ENCODE measurements around the gene LMTK2.

The LMTK2 gene

DNA sequence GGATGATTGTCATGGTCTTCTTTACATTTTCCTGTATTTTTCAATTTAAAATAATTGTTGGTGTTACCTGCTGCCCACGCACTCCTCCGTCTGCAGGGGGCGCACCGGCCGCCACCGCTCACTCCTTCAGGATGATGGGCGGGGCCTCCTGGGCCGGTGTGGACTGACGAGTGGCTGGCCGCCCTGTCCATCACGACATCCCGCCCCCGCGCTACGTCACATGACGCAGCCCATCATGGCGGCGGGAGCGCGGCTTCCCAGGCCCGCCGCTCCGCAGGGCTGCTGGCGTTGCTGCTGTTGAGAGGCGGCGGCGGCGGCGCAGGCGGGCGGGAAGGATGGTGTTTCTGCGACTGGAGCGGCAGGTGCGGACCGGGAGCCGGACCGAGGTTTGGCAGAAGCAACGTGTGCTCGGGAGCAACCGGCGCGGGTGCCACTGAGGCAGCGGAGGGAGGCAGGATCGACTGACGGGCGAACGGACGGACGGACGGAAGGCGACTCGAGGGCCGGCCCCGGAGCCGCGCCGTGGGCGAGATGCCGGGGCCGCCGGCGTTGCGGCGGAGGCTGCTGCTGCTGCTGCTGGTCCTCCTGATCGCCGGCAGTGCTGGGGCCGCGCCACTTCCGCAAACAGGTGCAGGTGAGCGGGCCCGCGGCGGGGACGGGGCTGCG, at the start of gene LMTK2:
TSS of gene LMTK2 (plus strand) at position 216 of the 666 bp plus-strand sequence. CDS start at position 532, 316 bp downstream.
- peak; percentile 88 to 99 (median 96) for DNase-seq (ENCODE audit: low read depth in 3 of 3, low spot score in 1 of 3)

DNA sequence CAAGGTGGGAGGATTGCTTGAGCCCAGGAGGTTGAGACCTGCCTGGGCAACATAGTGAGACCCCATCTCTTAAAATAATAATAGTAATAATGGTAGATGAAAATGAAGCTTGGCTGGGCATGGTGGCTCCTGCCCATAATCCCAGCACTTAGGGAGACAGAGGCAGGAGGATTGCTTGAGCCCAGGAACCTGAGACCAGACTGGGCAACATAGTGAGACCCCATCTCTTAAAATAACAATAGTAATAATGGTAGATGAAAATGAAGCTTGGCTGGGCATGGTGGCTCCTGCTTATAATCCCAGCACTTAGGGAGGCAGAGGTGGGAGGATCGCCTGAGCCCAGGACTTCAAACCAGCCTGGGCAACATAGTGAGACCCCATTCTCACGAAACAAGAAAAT, 49.5 kb upstream of the LMTK2 start:
- DNase-seq (ENCODE audit: low read depth in 3 of 3, low spot score in 1 of 3) = no peak

DNA sequence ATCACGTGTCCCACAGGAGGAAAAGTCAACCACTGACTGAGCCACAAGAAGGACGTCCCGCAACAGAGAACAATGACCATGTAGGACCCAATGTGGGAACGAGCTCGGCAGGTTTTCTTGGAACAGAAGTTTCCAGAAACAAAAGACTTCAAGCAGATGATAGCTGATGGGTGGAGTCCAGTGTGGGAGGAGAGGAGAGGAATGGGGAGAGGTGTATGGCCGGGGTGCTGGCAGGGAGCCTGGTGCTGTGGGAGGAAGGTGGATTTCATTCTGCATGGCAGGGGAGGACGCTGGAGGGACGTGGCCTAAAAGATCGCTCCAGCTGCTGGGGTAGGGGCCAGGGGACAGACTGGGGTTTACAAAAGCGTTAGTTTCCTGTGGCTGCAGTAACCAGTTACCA, 48.5 kb upstream of the LMTK2 start:
- no peak for DNase-seq (ENCODE audit: low read depth in 3 of 3, low spot score in 1 of 3)

DNA sequence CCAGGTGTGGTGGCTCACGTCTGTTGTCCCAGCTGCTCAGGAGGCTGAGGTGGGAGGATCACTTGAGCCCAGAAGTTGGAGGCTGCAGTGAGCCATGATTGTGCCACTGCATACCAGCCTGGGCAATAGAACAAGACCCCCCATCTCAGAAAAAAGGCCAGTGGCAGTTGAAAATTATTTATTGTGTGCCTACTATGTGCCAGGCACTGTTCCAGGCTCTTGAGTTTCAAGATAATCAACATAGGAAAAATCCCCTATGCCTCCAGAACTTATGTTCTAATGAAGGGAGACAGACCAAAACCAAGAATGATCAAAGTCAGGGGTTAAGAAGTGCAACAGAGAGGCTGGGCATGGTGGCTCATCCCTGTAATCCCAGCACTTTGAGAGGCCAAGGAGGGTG, 42.4 kb upstream of the LMTK2 start:
- no peak for DNase-seq (ENCODE audit: low read depth in 3 of 3, low spot score in 1 of 3)

DNA sequence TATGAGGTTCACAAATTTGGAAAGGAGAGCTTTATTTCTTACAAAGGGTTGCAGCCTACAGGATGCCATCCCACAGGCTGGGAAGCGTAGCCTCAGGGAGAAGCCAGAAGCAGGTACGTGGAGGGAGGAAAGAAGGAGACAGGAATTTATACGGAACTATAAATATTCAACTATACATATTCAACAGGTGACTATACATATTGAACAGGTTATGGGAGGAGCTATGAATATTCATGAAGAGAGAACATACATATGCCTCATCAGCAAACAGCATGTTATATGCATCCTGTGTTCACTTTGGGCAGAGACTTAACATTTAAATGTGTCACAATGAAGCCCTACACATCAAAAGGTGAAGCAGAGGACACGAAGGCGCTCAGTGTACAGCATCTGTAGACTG, 40.5 kb upstream of the LMTK2 start:
- DNase-seq (ENCODE audit: low read depth in 3 of 3, low spot score in 1 of 3) = no peak

DNA sequence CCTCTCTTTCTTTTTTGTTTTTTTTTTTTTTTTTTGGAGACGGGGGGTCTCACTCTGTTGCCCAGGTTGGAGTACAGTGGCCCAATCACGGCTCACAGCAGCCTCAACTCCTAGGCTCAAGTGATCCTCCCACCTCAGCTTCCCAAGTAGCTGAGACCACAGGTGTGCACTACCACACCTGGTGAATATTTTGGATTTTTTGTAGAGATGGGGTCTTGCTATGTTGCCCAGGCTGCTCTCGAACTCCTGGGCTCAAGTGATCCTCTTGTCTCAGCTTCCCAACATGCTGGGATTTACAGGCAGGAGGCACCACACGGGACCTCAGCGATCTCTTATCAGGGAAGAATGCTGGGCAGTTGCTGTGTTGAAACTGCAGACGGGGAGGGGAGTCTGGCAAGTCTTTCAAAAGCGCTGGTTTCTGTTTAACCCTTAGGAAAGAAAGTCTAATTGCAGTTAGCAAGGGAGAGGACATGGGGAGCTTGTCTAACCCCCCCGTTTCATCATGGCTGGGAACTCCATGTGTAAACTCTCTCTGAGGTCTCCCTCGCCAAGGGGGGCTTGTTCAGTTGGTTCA, 39.6 kb upstream of the LMTK2 start:
- no peak for DNase-seq (ENCODE audit: low read depth in 3 of 3, low spot score in 1 of 3)

- DNase-seq (ENCODE audit: low read depth in 3 of 3, low spot score in 1 of 3) = no peak
These were observed 33.6 kb upstream of the LMTK2 start for GRCh38 chr7:98073047-98073446.

- no peak for DNase-seq (ENCODE audit: low read depth in 3 of 3, low spot score in 1 of 3)
These were observed 30.9 kb upstream of the LMTK2 start for GRCh38 chr7:98075801-98076200.

- no peak for DNase-seq (ENCODE audit: low read depth in 3 of 3, low spot score in 1 of 3)
These were observed 28.9 kb upstream of the LMTK2 start for GRCh38 chr7:98077762-98078161.

- DNase-seq (ENCODE audit: low read depth in 3 of 3, low spot score in 1 of 3) = no peak
These were observed 28.3 kb upstream of the LMTK2 start for GRCh38 chr7:98078197-98078870.

DNA sequence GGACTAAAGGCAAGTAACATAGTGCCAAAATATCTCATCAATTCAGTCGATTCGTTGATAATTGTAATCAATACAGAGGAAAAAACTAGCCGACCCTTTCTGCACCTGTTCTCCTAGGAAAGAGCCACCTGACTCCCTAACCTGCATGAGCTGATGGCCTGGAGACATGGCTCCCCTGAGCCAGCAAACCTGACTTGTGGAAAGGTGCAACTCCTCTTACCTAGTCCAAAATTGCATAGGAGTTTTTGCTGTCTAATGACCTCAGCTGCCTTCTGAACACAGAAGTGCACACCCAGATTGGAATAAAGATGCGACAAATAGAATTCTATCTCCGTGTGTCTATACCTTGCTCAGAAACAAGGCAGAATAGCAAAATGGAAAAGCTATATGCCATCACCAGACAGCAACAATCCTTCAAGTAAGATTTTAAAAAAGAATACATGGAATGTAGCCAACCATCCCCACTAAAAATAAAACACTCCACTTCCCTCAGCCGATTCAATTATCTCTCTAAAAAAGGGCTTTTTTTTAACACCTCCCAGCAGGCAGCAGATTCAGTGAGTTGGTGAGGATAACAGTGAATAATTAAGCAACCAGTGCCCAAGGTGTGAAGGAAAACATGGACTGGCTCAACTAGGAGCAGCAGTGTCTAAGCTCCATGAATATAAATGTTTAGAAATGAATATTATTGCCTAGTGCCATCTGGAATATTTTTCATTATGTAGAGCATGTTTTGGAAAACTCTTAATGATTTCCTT, 26.6 kb upstream of the LMTK2 start:
- no peak for DNase-seq (ENCODE audit: low read depth in 3 of 3, low spot score in 1 of 3)

DNA sequence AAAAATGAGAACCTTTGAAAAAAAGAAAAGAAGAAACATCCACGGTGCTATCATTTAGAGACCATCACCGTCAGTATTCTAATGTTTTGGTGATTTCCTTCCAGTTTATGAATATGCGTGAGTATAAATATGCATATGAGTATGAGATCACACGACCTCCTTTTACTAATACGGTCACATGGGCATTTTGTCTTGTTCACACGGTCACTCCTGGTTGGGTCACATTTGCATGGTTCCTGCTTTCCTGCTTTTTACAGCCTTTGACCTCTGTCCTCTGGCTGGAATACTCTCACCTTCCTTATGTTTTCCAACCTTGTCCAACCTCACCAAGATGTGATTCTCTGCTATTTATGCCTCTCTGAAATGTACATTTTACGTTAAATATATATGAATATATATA, 25.3 kb upstream of the LMTK2 start:
- no peak for DNase-seq (ENCODE audit: low read depth in 3 of 3, low spot score in 1 of 3)

GRCh38 chr7:98084631-98085030, 22.0 kb upstream of the LMTK2 start:
- no peak for DNase-seq (ENCODE audit: low read depth in 3 of 3, low spot score in 1 of 3)

GRCh38 chr7:98085674-98086073, 21.0 kb upstream of the LMTK2 start:
- no peak for DNase-seq (ENCODE audit: low read depth in 3 of 3, low spot score in 1 of 3)

DNA sequence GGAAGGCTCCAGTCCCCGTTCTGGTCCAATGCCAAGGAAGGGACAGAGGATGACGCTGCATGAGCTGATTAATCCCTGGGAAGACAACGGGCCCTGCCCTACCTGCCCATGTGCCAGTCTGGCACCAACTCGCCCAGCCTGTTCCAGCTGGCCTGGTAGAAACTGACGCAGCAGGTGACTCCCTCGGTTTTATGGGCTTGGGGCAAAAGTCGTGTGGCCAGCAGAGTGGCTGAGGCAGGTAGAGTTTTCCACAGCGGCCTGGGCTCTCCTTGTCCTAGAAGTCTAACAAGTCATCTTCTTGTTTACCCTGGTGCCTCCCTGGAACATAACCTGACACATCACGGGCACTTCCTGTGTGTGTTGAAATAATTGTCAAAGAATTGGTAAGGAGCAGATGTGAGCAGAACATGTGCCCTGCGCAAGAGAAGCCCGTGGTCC, 20.4 kb upstream of the LMTK2 start:
- no peak for DNase-seq (ENCODE audit: low read depth in 3 of 3, low spot score in 1 of 3)

GRCh38 chr7:98088109-98088508, 18.6 kb upstream of the LMTK2 start:
- DNase-seq (ENCODE audit: low read depth in 3 of 3, low spot score in 1 of 3) = no peak

GRCh38 chr7:98090116-98090515, 16.5 kb upstream of the LMTK2 start:
- no peak for DNase-seq (ENCODE audit: low read depth in 3 of 3, low spot score in 1 of 3)

- DNase-seq (ENCODE audit: low read depth in 3 of 3, low spot score in 1 of 3) = no peak
These were observed 15.6 kb upstream of the LMTK2 start for GRCh38 chr7:98091061-98091460.

GRCh38 chr7:98091523-98091922, 15.1 kb upstream of the LMTK2 start:
- no peak for DNase-seq (ENCODE audit: low read depth in 3 of 3, low spot score in 1 of 3)

DNA sequence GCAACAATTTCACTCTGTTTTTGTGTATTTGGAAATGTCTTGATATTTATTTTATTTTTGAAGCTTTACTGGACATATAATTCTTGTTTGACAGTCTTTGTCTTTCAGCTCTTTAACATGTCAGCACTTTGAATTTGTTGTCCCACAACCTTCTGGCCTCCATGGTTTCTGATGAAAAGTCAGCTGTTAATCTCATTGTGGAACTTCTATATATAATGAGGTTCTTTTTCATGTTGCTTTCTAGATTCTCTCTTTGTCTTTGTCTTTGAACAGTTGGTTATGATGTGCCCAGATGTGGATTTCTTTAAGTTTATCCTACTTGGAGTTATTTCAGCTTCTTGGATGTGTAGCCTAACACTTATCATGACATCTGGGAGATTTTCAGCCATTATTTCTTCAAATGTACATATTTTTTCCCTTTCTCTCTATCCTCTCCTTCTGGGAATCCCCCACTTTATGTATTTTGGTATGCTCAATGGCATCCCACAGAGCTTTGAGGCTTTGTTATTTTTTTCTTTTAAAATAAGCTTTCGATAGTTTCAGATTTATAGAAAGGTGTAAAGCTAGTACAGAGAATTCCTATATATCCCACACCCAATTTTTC, 9.5 kb upstream of the LMTK2 start:
- DNase-seq (ENCODE audit: low read depth in 3 of 3, low spot score in 1 of 3) = no peak

- no peak for DNase-seq (ENCODE audit: low read depth in 3 of 3, low spot score in 1 of 3)
These were observed 6.6 kb upstream of the LMTK2 start for GRCh38 chr7:98100088-98100487.

Data from stimulated activated CD4-positive, alpha-beta T cell treated with anti-CD3 and anti-CD28 coated beads, TNF-alpha, amount 100 ng/mL, for 1 hour (primary cell).